Measurements from ENCODE around the gene JAML. TPM values are rescaled to one million over a fixed set of nuclear protein-coding genes. Genes with fewer than 3 reads are reported as not detected.

Gene JAML
- total RNA-seq, 1 experiment from 2014 or later, result 0.30 TPM

DNA sequence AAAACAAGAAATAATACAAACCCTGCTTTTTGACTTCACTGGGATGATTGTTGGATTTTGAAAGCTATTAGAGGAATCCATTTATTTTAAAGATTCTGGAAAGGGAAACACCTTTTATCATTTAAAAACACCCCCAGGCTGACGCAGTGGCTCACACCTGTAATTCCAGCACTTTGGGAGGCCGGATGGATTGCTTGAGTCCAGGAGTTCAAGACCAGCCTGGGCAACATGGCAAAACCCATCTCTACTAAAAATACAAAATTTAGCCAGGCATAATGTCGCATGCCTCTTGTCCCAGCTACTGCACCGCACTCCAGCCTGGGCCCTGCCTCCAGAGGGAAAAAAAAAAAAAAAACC is 48.1 kb downstream of the JAML start:
- CTCF ChIA-PET, result no interaction called here
- ATAC-seq, result no peak

GRCh38 chr11:118175993-118176777 is 48.6 kb downstream of the JAML start, which contains the start of gene SCN2B:
SCN2B (minus strand) TSS chr11:118176639; CDS start chr11:118176431, 208 bp downstream.
- no peaks in the 10 kb centered on the region for H3K27me3 ChIP-seq (ENCODE audit: insufficient read depth, low read length)
- peaks cover 6 to 19% of the 10 kb centered on the region in 2 experiments; a peak in 3 of 4 replicates for H3K4me1 ChIP-seq (ENCODE audit: control insufficient read depth in 1 of 2, insufficient read depth in 2 of 2, low read length in 2 of 2)
- CTCF ChIA-PET, result no interaction called here
- H3K9me2 ChIP-seq (ENCODE audit: insufficient read depth), result no peaks in the 10 kb centered on the region
- H3K9me3 ChIP-seq (ENCODE audit: control insufficient read depth in 1 of 2, insufficient read depth in 1 of 2, low read depth in 1 of 2, low read length in 2 of 2), result no peaks in the 10 kb centered on the region
- ATAC-seq, result no peak
- H3K4me2 ChIP-seq (ENCODE audit: low read length), result peak within 1 kb of the TSS; percentile 11; the same call in 1 of the 2 replicates
- BruUV-seq (replicated peaks), result no TSS peak
- POLR2A ChIA-PET, result no interaction called here
- H3K27ac ChIP-seq (ENCODE audit: low read depth, low read length), result no peak within 1 kb of the TSS
- intact Hi-C loops (cut with micrococcal nuclease), result no loop called here
- no peaks in the 10 kb centered on the region for H3K36me3 ChIP-seq (ENCODE audit: control insufficient read depth in 1 of 2, insufficient read depth in 2 of 2, low read length in 2 of 2)
- no peak for DNase-seq (ENCODE audit: low read depth, low spot score)
- no peak within 1 kb of the TSS for H3K9ac ChIP-seq (ENCODE audit: low read length)
- no peak within 1 kb of the TSS for H3K4me3 ChIP-seq (replicated peaks in 1 of 2; ENCODE audit: low read depth in 1 of 2, low read length in 2 of 2)
- no peak within 1 kb of the TSS for H2AFZ ChIP-seq (ENCODE audit: low read depth, low read length, poor library complexity, severe bottlenecking)
- RAD21 ChIA-PET (ENCODE audit: low non-redundant PET in 1 of 2, low total read pairs in 2 of 2, uncharacterized antibody in 2 of 2, unreplicated experiment in 2 of 2), result no interaction called here
- no peaks in the 10 kb centered on the region for H3K79me2 ChIP-seq (ENCODE audit: insufficient read depth, low read length)
- no peaks in the 10 kb centered on the region for H4K20me1 ChIP-seq (ENCODE audit: insufficient read depth)
- TF ChIP-seq ZNF274 (IDR thresholded peaks at IDR 0.05; ENCODE audit: low read depth, low read length) (no peak), SRF (IDR thresholded peaks at IDR 0.05; ENCODE audit: low read depth) (no peak), EGR1 (IDR thresholded peaks at IDR 0.05; ENCODE audit: low read depth) (no peak), ELF1 (IDR thresholded peaks at IDR 0.05; ENCODE audit: borderline replicate concordance, low read depth) (no peak), CBX3 (IDR thresholded peaks at IDR 0.05; ENCODE audit: low read depth) (no peak), SP1 (IDR thresholded peaks at IDR 0.05; ENCODE audit: low read depth) (no peak), RAD21 (IDR thresholded peaks at IDR 0.05; ENCODE audit: low read depth) (no peak), SIN3A (IDR thresholded peaks at IDR 0.05; ENCODE audit: low read depth) (no peak), JUND (IDR thresholded peaks at IDR 0.05) (no peak), ZFX (IDR thresholded peaks at IDR 0.05) (no peak), EZH2phosphoT487 (IDR thresholded peaks at IDR 0.05; ENCODE audit: borderline replicate concordance) (no peak), EZH2 (IDR thresholded peaks at IDR 0.05) (no peak), TCF7L2 (IDR thresholded peaks at IDR 0.05; ENCODE audit: borderline replicate concordance, extremely low read depth, insufficient read depth, insufficient read length) (no peak)
- TF ChIP-seq, protein P1, sequence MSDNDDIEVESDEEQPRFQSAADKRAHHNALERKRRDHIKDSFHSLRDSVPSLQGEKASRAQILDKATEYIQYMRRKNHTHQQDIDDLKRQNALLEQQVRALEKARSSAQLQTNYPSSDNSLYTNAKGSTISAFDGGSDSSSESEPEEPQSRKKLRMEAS (IDR thresholded peaks at IDR 0.05), result no peak
- TF ChIP-seq, protein P2, sequence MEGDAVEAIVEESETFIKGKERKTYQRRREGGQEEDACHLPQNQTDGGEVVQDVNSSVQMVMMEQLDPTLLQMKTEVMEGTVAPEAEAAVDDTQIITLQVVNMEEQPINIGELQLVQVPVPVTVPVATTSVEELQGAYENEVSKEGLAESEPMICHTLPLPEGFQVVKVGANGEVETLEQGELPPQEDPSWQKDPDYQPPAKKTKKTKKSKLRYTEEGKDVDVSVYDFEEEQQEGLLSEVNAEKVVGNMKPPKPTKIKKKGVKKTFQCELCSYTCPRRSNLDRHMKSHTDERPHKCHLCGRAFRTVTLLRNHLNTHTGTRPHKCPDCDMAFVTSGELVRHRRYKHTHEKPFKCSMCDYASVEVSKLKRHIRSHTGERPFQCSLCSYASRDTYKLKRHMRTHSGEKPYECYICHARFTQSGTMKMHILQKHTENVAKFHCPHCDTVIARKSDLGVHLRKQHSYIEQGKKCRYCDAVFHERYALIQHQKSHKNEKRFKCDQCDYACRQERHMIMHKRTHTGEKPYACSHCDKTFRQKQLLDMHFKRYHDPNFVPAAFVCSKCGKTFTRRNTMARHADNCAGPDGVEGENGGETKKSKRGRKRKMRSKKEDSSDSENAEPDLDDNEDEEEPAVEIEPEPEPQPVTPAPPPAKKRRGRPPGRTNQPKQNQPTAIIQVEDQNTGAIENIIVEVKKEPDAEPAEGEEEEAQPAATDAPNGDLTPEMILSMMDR (IDR thresholded peaks at IDR 0.05 in 2 of 3, conservative IDR thresholded peaks at IDR 0.05 in 1 of 3; ENCODE audit: borderline replicate concordance in 1 of 3, insufficient read depth in 1 of 3, low read depth in 2 of 3, low read length in 2 of 3), result no peak
- TF ChIP-seq, protein P3, sequence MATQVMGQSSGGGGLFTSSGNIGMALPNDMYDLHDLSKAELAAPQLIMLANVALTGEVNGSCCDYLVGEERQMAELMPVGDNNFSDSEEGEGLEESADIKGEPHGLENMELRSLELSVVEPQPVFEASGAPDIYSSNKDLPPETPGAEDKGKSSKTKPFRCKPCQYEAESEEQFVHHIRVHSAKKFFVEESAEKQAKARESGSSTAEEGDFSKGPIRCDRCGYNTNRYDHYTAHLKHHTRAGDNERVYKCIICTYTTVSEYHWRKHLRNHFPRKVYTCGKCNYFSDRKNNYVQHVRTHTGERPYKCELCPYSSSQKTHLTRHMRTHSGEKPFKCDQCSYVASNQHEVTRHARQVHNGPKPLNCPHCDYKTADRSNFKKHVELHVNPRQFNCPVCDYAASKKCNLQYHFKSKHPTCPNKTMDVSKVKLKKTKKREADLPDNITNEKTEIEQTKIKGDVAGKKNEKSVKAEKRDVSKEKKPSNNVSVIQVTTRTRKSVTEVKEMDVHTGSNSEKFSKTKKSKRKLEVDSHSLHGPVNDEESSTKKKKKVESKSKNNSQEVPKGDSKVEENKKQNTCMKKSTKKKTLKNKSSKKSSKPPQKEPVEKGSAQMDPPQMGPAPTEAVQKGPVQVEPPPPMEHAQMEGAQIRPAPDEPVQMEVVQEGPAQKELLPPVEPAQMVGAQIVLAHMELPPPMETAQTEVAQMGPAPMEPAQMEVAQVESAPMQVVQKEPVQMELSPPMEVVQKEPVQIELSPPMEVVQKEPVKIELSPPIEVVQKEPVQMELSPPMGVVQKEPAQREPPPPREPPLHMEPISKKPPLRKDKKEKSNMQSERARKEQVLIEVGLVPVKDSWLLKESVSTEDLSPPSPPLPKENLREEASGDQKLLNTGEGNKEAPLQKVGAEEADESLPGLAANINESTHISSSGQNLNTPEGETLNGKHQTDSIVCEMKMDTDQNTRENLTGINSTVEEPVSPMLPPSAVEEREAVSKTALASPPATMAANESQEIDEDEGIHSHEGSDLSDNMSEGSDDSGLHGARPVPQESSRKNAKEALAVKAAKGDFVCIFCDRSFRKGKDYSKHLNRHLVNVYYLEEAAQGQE (IDR thresholded peaks at IDR 0.05; ENCODE audit: low read depth), result no peak

More for the DNA sequence above, 48.1 kb downstream of the JAML start:
- H3K27me3 ChIP-seq (ENCODE audit: insufficient read depth, low read length), result no peaks in the 10 kb centered on the region
- no peaks in the 10 kb centered on the region for H3K9me3 ChIP-seq (ENCODE audit: control insufficient read depth in 1 of 2, insufficient read depth in 1 of 2, low read depth in 1 of 2, low read length in 2 of 2)
- H3K4me2 ChIP-seq (ENCODE audit: low read length), result no peak overlapping the region
- no peaks in the 10 kb centered on the region for H3K9me2 ChIP-seq (ENCODE audit: insufficient read depth)
- H3K4me3 ChIP-seq (replicated peaks in 1 of 2; ENCODE audit: low read depth in 1 of 2, low read length in 2 of 2), result no peak overlapping the region
- H3K27ac ChIP-seq (ENCODE audit: low read depth, low read length), result no peak overlapping the region
- intact Hi-C loops (cut with micrococcal nuclease), result no loop called here
- H3K4me1 ChIP-seq (ENCODE audit: control insufficient read depth in 1 of 2, insufficient read depth in 2 of 2, low read length in 2 of 2), result peaks cover 6 to 16% of the 10 kb centered on the region in 2 experiments; a peak in 3 of 4 replicates
- no peaks in the 10 kb centered on the region for H4K20me1 ChIP-seq (ENCODE audit: insufficient read depth)
- TF ChIP-seq SRF (IDR thresholded peaks at IDR 0.05; ENCODE audit: low read depth), result no peak
- H2AFZ ChIP-seq (ENCODE audit: low read depth, low read length, poor library complexity, severe bottlenecking), result no peak overlapping the region
- no TSS peak for BruUV-seq (replicated peaks)
- RAD21 ChIA-PET (ENCODE audit: low non-redundant PET in 1 of 2, low total read pairs in 2 of 2, uncharacterized antibody in 2 of 2, unreplicated experiment in 2 of 2), result no interaction called here
- no peak for DNase-seq (ENCODE audit: low read depth, low spot score)
- no peak overlapping the region for H3K9ac ChIP-seq (ENCODE audit: low read length)
- no peaks in the 10 kb centered on the region for H3K36me3 ChIP-seq (ENCODE audit: control insufficient read depth in 1 of 2, insufficient read depth in 2 of 2, low read length in 2 of 2)
- no peaks in the 10 kb centered on the region for H3K79me2 ChIP-seq (ENCODE audit: insufficient read depth, low read length)
- POLR2A ChIA-PET, result no interaction called here
